H1 (cell line): ENCODE results near the gene NID1. TPM values are rescaled to one million over a fixed set of nuclear protein-coding genes. Genes with fewer than 3 reads are reported as not detected.

ENCODE experiments used
- CTCF ChIA-PET: fragments of 300-600 bp; sonication (Branson Sonifier 250); formaldehyde crosslinking; loops from one replicate; lab custom pipeline; 2021; ENCODE audit not compliant: partially characterized antibody; lab: Charles Lee
- POLR2A ChIA-PET: fragments of 300-600 bp; sonication (Branson Sonifier 250); formaldehyde crosslinking; loops from one replicate; lab custom pipeline; 2021; ENCODE audit warnings: inconsistent platforms; ENCODE audit not compliant: partially characterized antibody; lab: Charles Lee
- DNase-seq, 2 experiments: peaks; one replicate each; pipeline versions ENCODE4 v3.0.0 to v3.0.0-alpha.2; 2010 to 2022; ENCODE audit warnings: low spot score in 2 of 2, low read depth in 1 of 2, mixed read lengths in 1 of 2
- FAIRE-seq: peaks from 2 replicates; lab custom pipeline; 2011; peaks lifted over from hg19 to GRCh38; lab: Jason Lieb, UNC
- H2AFZ ChIP-seq: 2 replicates; pipeline ENCODE4 v1.8.1; 2012; ENCODE audit warnings: low read length, inconsistent platforms
- H2AK5ac ChIP-seq: 2 replicates; pipeline ENCODE4 v1.6.1; 2013; ENCODE audit warnings: low read depth, low read length
- H2BK120ac ChIP-seq: replicated peaks from 2 replicates; pipeline ENCODE3; 2013; ENCODE audit warnings: low read depth, low read length, inconsistent platforms
- H2BK12ac ChIP-seq: 2 replicates; pipeline ENCODE4 v1.6.1; 2013; ENCODE audit warnings: low read depth, low read length
- H2BK15ac ChIP-seq: 2 replicates; pipeline ENCODE4 v1.6.1; 2013; ENCODE audit warnings: low read length
- H2BK20ac ChIP-seq: 2 replicates; pipeline ENCODE4 v1.6.1; 2013; ENCODE audit warnings: low read length
- H2BK5ac ChIP-seq: 2 replicates; pipeline ENCODE4 v1.6.1; 2013; ENCODE audit warnings: low read depth, low read length
- H3K14ac ChIP-seq: 2 replicates; pipeline ENCODE4 v1.6.1; 2013; ENCODE audit warnings: inconsistent platforms; ENCODE audit not compliant: insufficient read length
- H3K18ac ChIP-seq: 2 replicates; pipeline ENCODE4 v1.6.1; 2013; ENCODE audit warnings: low read length; ENCODE audit errors: extremely low read depth
- H3K23ac ChIP-seq: 2 replicates; pipeline ENCODE4 v1.6.1; 2013; ENCODE audit warnings: inconsistent platforms; ENCODE audit not compliant: insufficient read length
- H3K23me2 ChIP-seq: 2 replicates; pipeline ENCODE4 v1.6.1; 2013; ENCODE audit warnings: low read depth, low read length
- H3K27ac ChIP-seq: 2 replicates; pipeline ENCODE4 v1.6.1; 2011; ENCODE audit warnings: low read depth, low read length, inconsistent platforms
- H3K27me3 ChIP-seq, 4 experiments: replicated peaks in 1 of 4; 1 replicate in 1 of 4; 2 replicates in 3 of 4; pipeline versions ENCODE4 v1.6.1 to v1.8.1; 2011 to 2013; ENCODE audit warnings: low read length in 3 of 4, mild to moderate bottlenecking in 3 of 4, inconsistent platforms in 2 of 4, mixed read lengths in 2 of 4, moderate library complexity in 1 of 4; ENCODE audit not compliant: control insufficient read depth in 3 of 4, insufficient read depth in 3 of 4; ENCODE audit errors: extremely low read depth in 1 of 4
- H3K36me3 ChIP-seq, 4 experiments: 2 replicates each; pipeline versions ENCODE4 v1.6.1 to v1.8.1; 2011 to 2013; ENCODE audit warnings: mild to moderate bottlenecking in 4 of 4, low read length in 3 of 4, moderate library complexity in 2 of 4, control low read depth in 1 of 4, inconsistent platforms in 1 of 4; ENCODE audit not compliant: insufficient read depth in 4 of 4, control insufficient read depth in 2 of 4
- H3K4ac ChIP-seq: replicated peaks from 2 replicates; pipeline ENCODE3; 2013; ENCODE audit warnings: low read length, low read depth, mixed read lengths, inconsistent platforms; ENCODE audit not compliant: insufficient read length
- H3K4me1 ChIP-seq, 4 experiments: replicated peaks in 1 of 4; 1 replicate in 1 of 4; 2 replicates in 3 of 4; pipeline versions ENCODE4 v1.6.1 to v1.8.1; 2011 to 2013; ENCODE audit warnings: low read length in 3 of 4, inconsistent platforms in 2 of 4, mixed read lengths in 1 of 4; ENCODE audit not compliant: insufficient read depth in 4 of 4, control insufficient read depth in 3 of 4
- H3K4me2 ChIP-seq, 2 experiments: 2 replicates each; pipeline versions ENCODE4 v1.6.1 to v1.8.1; 2011 to 2013; ENCODE audit warnings: low read depth in 2 of 2, low read length in 2 of 2, control low read depth in 1 of 2, inconsistent platforms in 1 of 2, mild to moderate bottlenecking in 1 of 2; ENCODE audit not compliant: insufficient read depth in 1 of 2
- H3K4me3 ChIP-seq, 4 experiments: fragments of 200-600, 300-600 bp in 1 of 4; sonication (generic), shearing (Covaris generic), sonication (Bioruptor Twin) in 1 of 4; 2 replicates each; pipeline versions ENCODE4 v1.5.1 to v1.8.1; 2011 to 2016; ENCODE audit warnings: low read length in 4 of 4, low read depth in 3 of 4, control low read depth in 2 of 4, inconsistent platforms in 2 of 4, mild to moderate bottlenecking in 2 of 4, mixed read lengths in 1 of 4, moderate library complexity in 1 of 4; ENCODE audit not compliant: insufficient read depth in 2 of 4; ENCODE audit errors: extremely low read depth in 1 of 4
- H3K56ac ChIP-seq: replicated peaks from 2 replicates; pipeline ENCODE3; 2013; ENCODE audit warnings: low read depth, mild to moderate bottlenecking, mixed read lengths, low read length, inconsistent platforms; ENCODE audit not compliant: insufficient read length
- H3K79me1 ChIP-seq: 2 replicates; pipeline ENCODE4 v1.6.1; 2013; ENCODE audit warnings: low read depth, low read length, control low read depth
- H3K79me2 ChIP-seq, 2 experiments: 2 replicates each; pipeline versions ENCODE4 v1.6.1 to v1.8.1; 2012 to 2013; ENCODE audit warnings: low read length in 2 of 2, mild to moderate bottlenecking in 2 of 2, inconsistent platforms in 1 of 2; ENCODE audit not compliant: insufficient read depth in 2 of 2, control insufficient read depth in 1 of 2
- H3K9ac ChIP-seq, 4 experiments: replicated peaks in 1 of 4; 1 replicate in 1 of 4; 2 replicates in 3 of 4; pipeline versions ENCODE4 v1.6.1 to v1.8.1; 2011 to 2013; ENCODE audit warnings: low read depth in 3 of 4, low read length in 3 of 4, control low read depth in 2 of 4, mild to moderate bottlenecking in 2 of 4, moderate library complexity in 2 of 4, inconsistent platforms in 1 of 4; ENCODE audit errors: extremely low read depth in 1 of 4
- H3K9me3 ChIP-seq, 2 experiments: 2 replicates each; pipeline versions ENCODE4 v1.6.1 to v1.8.1; 2012 to 2013; ENCODE audit warnings: mild to moderate bottlenecking in 2 of 2, moderate library complexity in 2 of 2, control low read depth in 1 of 2, inconsistent platforms in 1 of 2, low read depth in 1 of 2, low read length in 1 of 2, mixed read lengths in 1 of 2; ENCODE audit not compliant: insufficient read depth in 2 of 2
- H4K20me1 ChIP-seq, 2 experiments: replicated peaks in 1 of 2; 2 replicates each; pipeline versions ENCODE3 to v1.8.1; 2011 to 2013; ENCODE audit warnings: inconsistent platforms in 2 of 2, low read length in 2 of 2, mild to moderate bottlenecking in 1 of 2; ENCODE audit not compliant: insufficient read depth in 2 of 2, control insufficient read depth in 1 of 2
- H4K5ac ChIP-seq: 2 replicates; pipeline ENCODE4 v1.6.1; 2013; ENCODE audit warnings: low read length, low read depth, mixed read lengths, inconsistent platforms; ENCODE audit not compliant: insufficient read length
- H4K8ac ChIP-seq: 2 replicates; pipeline ENCODE4 v1.8.0; 2013; ENCODE audit warnings: mild to moderate bottlenecking, moderate library complexity, low read length, inconsistent platforms; ENCODE audit not compliant: insufficient read depth; ENCODE audit errors: extremely low read depth
- H4K91ac ChIP-seq: replicated peaks from 2 replicates; pipeline ENCODE3; 2013; ENCODE audit warnings: low read length, mixed read lengths, inconsistent platforms; ENCODE audit not compliant: insufficient read length
- CEBPB ChIP-seq: IDR thresholded peaks from 2 replicates; pipeline ENCODE4 v1.6.1; 2012; ENCODE audit warnings: low read depth, low read length
- KDM1A ChIP-seq: fragments of 200-600, 300-600 bp; sonication (generic); IDR thresholded peaks from 2 replicates; pipeline ENCODE4 v1.7.1; 2016; ENCODE audit warnings: mild to moderate bottlenecking, low read length, borderline replicate concordance
- MAFK ChIP-seq: IDR thresholded peaks from 2 replicates; pipeline ENCODE4 v1.6.1; 2012; ENCODE audit warnings: low read depth, mild to moderate bottlenecking, improper control_type of control experiment, low read length
- PHF8 ChIP-seq: fragments of 200-600 bp; sonication (generic); conservative IDR thresholded peaks from 2 replicates; pipeline ENCODE4 v1.7.1; 2012; ENCODE audit warnings: low read depth, mild to moderate bottlenecking, inconsistent platforms, low read length, moderate library complexity
- SIX5 ChIP-seq: IDR thresholded peaks from 2 replicates; pipeline ENCODE4 v1.6.1; 2011; ENCODE audit warnings: mild to moderate bottlenecking, low read depth, low read length
- SP4 ChIP-seq: IDR thresholded peaks from 2 replicates; pipeline ENCODE4 v1.6.1; 2012; ENCODE audit warnings: low read length, inconsistent platforms
- WGBS, 2 experiments: shearing (Covaris generic) in 1 of 2; methylation state at CpG; one replicate each; pipeline versions ENCODE4 v1.1.6 to v1.1.7; 2013 to 2015; ENCODE audit warnings: low lambda C conversion rate in 2 of 2, mixed read lengths in 2 of 2, inconsistent platforms in 1 of 2, low coverage in 1 of 2, missing lambda C conversion rate in 1 of 2; ENCODE audit not compliant: insufficient replicate concordance in 2 of 2, insufficient coverage in 1 of 2, insufficient read length in 1 of 2; ENCODE audit errors: extremely low coverage in 1 of 2, missing lambda C conversion rate in 1 of 2; 5-methylcytosine and 5-hydroxymethylcytosine counted together
- polyA plus RNA-seq, 7 experiments: library from polyadenylated mRNA; depleted of rRNA in 3 of 7; stranded (reverse) in 5 of 7; unstranded in 2 of 7; fragments of >200 nt in 5 of 7; fragments of 200-250 nt in 2 of 7; gene quantifications; 1 replicate in 5 of 7; 2 replicates in 1 of 7; 4 replicates in 1 of 7; pipeline versions ENCODE4 v1.2.1 to v1.2.3, GENCODE V29; 2011 to 2013; ENCODE audit warnings: missing spikeins in 2 of 7, mixed read lengths in 2 of 7
- total RNA-seq: library from RNA; stranded (reverse); fragmentation: NEBNext Ultra II Directional; extraction: Animal tissue kit (Norgen Biotek cat#: 25700); gene quantifications from 2 replicates; pipeline ENCODE4 v1.2.1, GENCODE V29; 2021
- TF ChIP-seq, protein P1 (sequence below): IDR thresholded peaks from 2 replicates; pipeline ENCODE4 v1.6.1; 2012; ENCODE audit warnings: inconsistent platforms

NID1 gene
- total and polyA plus RNA-seq, 2 of the 8 experiments (the other 6 are each of a cell fraction or from before 2014, with no cell fraction given): 20.9 to 25.4 TPM

DNA sequence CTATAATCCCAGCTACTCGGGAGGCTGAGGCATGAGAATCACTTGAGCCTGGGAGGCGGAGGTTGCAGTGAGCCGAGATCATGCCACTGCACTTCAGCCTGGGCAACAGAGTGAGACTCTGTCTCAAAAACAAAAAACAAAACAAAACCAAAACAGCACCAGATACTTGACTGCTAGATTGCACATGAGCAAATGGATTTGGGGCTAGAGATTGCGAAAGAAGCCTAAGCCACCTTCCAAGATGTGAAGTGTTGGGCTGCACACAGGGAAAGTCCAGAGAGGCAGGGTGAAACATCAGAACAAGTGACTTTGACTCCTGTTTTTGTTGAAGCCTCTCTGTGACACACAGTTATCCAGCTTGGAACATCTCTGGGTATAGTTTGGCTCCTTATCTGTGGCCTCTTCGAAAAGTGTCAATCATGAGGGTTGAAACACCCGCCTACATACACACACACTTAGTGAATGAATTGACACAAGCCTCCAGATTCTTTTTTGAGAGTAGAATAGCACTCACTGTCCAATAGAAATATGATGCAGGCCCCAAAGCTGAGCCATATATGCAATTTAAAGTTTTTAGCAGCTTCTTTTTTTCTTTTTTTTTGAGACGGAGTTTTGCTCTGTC lies 43.2 kb upstream of the NID1 start:
- no peaks in the 10 kb centered on the region for H3K79me1 ChIP-seq
- H3K27me3 ChIP-seq: no peaks in the 10 kb centered on the region
- H3K4me3 ChIP-seq: no peak overlapping the region
- no peak overlapping the region for H3K23ac ChIP-seq
- H3K56ac ChIP-seq: no peak overlapping the region
- no peaks in the 10 kb centered on the region for H3K23me2 ChIP-seq
- no peak overlapping the region for H3K4ac ChIP-seq
- H3K36me3 ChIP-seq: no peaks in the 10 kb centered on the region
- no peak overlapping the region for H3K14ac ChIP-seq
- H2AFZ ChIP-seq: no peak overlapping the region
- POLR2A ChIA-PET: no interaction called here
- no peak overlapping the region for H2BK15ac ChIP-seq
- no peaks in the 10 kb centered on the region for H3K79me2 ChIP-seq
- no peak for TF ChIP-seq SIX5
- TF ChIP-seq SP4: no peak
- no peak for TF ChIP-seq PHF8
- no peak for TF ChIP-seq KDM1A
- TF ChIP-seq CEBPB: peak; percentile 35; the same call in 1 of the 2 replicates
- TF ChIP-seq MAFK: no peak
- TF ChIP-seq, protein P1, sequence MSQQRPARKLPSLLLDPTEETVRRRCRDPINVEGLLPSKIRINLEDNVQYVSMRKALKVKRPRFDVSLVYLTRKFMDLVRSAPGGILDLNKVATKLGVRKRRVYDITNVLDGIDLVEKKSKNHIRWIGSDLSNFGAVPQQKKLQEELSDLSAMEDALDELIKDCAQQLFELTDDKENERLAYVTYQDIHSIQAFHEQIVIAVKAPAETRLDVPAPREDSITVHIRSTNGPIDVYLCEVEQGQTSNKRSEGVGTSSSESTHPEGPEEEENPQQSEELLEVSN: no peak
- no peak overlapping the region for H2AK5ac ChIP-seq
- H4K8ac ChIP-seq: no peak overlapping the region
- CTCF ChIA-PET: interaction anchor here (0.9 to 8.6 kb wide), 13 partner anchors 19 to 435 kb away, joined by 3 to 61 read pairs (median 5); no protein-coding TSS in a partner anchor
- no peak overlapping the region for H2BK120ac ChIP-seq
- H3K9ac ChIP-seq: no peak overlapping the region
- no peak overlapping the region for H2BK12ac ChIP-seq
- no peak overlapping the region for H4K91ac ChIP-seq
- peaks cover 0 to 3% (median 2%) of the 10 kb centered on the region in 4 experiments; a peak in 5 of 7 replicates for H3K4me1 ChIP-seq
- no peak overlapping the region for H2BK20ac ChIP-seq
- H3K27ac ChIP-seq: no peak overlapping the region
- H4K5ac ChIP-seq: no peak overlapping the region
- H3K9me3 ChIP-seq: no peaks in the 10 kb centered on the region
- WGBS, 2 experiments: 86% methylated on average over 7 of the region's 7 CpGs; no CpG with 5 or more reads in 1 of the 2 experiments
- no peak for DNase-seq
- H3K4me2 ChIP-seq: no peak overlapping the region
- H2BK5ac ChIP-seq: no peak overlapping the region
- H4K20me1 ChIP-seq: no peaks in the 10 kb centered on the region
- no peak for FAIRE-seq
- H3K18ac ChIP-seq: no peak overlapping the region
